ENCODE results near the gene NEMP1.
A peak's percentile ranks its signal among the peaks of the same experiment; 100 is the strongest.
"Not testable (repeated sequence)": the region's sequence is repeated elsewhere in the genome, so short reads cannot be mapped to it uniquely, and the experiment has no call there.

Gene NEMP1

DNA sequence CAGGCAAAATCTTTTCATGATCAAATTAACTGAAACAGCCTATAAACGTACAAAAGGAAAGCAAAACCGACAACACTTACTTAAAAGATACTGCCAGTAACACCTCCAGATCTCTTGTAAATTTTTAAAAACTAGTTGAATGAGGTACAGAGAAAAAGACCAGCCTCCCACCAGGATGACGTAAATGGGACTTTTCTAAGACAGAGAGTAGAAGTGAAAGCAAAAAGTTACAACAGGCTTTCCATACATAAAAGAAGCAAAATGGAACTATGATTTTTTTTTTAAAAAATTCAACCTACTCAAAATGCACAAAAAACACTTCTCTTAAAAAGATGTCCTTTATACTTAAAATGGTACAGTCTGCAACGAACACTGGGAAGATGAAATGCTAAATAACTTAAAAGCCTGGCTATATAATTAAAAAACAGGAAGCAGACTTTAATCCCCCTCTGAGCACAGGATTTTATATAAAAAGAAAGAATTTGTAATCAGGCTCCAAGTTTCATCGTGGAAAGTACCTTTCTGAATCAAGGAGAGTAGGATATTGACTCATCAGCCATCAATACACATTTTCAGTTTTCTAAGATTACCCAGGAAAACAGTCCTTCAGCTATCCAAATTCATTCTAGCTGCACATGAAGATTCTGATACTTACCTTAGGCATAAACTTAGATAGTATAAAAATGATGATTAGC, 14.5 kb downstream of the NEMP1 start:
- H3K36me3 Mint-ChIP-seq (ENCODE audit: low read depth) = peaks cover 37% of the 10 kb centered on the region
- peak overlapping the region; percentile 98 for H3K27ac Mint-ChIP-seq
- H3K27me3 Mint-ChIP-seq (ENCODE audit: low read depth) = no peaks in the 10 kb centered on the region
- peaks cover 27% of the 10 kb centered on the region for H3K4me1 Mint-ChIP-seq (ENCODE audit: low read depth)
- peaks cover 12% of the 10 kb centered on the region for H3K9me3 Mint-ChIP-seq
- peak overlapping the region; percentile 83 for H3K4me3 Mint-ChIP-seq

DNA sequence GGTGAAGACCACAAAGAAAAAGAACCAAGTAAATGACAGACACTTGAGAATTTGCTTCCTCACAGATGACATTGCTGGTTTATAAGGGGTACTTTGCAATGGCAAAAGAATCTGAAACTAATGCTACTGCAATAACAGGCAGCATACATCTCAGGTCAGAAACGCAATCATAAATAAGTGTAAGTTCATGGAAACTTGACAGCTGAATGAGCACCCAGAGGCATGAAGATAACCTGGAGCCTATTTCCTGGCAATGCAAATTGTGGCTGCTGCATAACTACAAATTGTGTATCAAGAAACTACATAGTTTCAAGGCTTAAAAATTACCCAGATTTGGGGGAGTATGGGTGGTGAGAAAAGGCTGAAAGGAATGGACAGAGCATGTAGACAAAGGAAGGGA, 20.1 kb downstream of the NEMP1 start:
- Mint-ChIP-seq H3K4me3 (no peak overlapping the region), H3K9me3 (no peaks in the 10 kb centered on the region), H3K36me3 (ENCODE audit: low read depth) (peaks cover 42% of the 10 kb centered on the region), H3K27me3 (ENCODE audit: low read depth) (no peaks in the 10 kb centered on the region), H3K27ac (no peak overlapping the region), H3K4me1 (ENCODE audit: low read depth) (peaks cover 7% of the 10 kb centered on the region)

DNA sequence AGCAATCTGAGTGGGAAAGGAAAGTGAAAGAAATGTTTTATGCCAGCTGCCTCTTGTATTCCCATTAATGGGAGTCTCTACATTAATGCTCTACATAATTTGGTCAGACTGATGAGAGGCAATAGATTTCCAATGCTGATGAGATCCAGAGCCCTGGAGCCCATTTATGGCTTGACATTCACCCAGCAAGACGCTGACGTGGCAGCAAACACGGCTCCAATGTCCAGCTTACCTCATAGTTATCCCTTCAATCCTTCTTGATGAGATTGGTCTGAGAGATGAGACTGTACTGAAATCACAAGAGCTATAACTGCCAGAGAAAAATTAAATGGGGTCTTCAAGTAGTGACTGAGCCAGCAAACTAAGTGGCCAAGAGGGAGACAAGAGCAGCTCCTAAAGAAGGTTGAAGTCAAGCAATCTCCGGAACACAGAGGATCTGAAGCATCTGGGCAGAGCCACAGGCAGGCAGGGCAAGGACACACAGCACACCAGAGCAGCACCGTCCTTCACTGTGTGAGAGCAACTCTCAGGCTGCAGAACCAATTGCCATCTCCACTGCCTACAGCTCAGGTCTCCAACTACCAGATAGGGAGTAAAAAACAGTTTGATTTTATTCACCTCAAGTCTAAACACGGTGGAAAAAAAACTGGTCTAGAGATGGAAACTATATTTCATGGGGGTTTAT, 21.4 kb downstream of the NEMP1 start:
- Mint-ChIP-seq H3K27ac (no peak overlapping the region), H3K27me3 (ENCODE audit: low read depth) (no peaks in the 10 kb centered on the region), H3K4me3 (no peak overlapping the region), H3K36me3 (ENCODE audit: low read depth) (peaks cover 42% of the 10 kb centered on the region), H3K9me3 (no peaks in the 10 kb centered on the region), H3K4me1 (ENCODE audit: low read depth) (peaks cover 4% of the 10 kb centered on the region)

DNA sequence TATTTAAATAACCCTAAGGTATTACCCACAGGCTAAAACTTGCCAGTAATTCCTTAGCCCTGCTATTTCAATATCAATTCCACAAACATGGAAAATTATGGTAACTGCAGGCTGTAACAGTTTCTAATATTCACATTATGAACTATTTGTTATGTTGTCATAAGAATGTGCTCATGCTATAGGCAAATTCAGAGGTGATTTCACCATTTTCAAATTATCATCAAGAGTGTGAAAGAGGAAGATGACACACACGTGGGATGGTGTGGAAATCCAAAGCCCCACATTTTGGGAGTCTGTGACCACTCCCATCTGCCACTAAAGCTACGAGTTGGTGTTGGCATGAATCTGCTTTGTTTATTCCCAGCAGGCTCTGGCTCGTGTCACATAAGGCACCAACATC, 22.8 kb downstream of the NEMP1 start:
- Mint-ChIP-seq H3K4me1 (ENCODE audit: low read depth) (peaks cover 3% of the 10 kb centered on the region), H3K4me3 (no peak overlapping the region), H3K9me3 (no peaks in the 10 kb centered on the region), H3K27me3 (ENCODE audit: low read depth) (no peaks in the 10 kb centered on the region), H3K36me3 (ENCODE audit: low read depth) (peaks cover 41% of the 10 kb centered on the region), H3K27ac (no peak overlapping the region)

DNA sequence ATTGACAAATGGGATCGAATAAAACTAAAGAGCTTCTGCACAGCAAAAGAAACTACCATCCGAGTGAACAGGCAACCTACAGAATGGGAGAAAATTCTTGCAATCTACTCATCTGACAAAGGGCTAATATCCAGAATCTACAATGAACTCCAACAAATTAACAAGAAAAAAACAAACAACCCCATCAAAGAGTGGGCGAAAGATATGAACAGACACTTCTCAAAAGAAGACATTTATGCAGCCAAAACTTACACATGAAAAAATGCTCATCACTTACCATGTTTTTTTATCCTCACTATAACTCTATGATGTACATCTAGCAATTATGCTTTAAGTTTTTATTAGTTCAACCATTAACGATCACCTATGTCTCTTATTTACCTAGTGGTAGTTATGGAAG, 24.7 kb downstream of the NEMP1 start:
- not testable (repeated sequence) for H3K4me3 Mint-ChIP-seq; H3K9me3 Mint-ChIP-seq; H3K27me3 Mint-ChIP-seq (ENCODE audit: low read depth); H3K4me1 Mint-ChIP-seq (ENCODE audit: low read depth); H3K27ac Mint-ChIP-seq
- peaks cover 23% of the 10 kb centered on the region for H3K36me3 Mint-ChIP-seq (ENCODE audit: low read depth)

DNA sequence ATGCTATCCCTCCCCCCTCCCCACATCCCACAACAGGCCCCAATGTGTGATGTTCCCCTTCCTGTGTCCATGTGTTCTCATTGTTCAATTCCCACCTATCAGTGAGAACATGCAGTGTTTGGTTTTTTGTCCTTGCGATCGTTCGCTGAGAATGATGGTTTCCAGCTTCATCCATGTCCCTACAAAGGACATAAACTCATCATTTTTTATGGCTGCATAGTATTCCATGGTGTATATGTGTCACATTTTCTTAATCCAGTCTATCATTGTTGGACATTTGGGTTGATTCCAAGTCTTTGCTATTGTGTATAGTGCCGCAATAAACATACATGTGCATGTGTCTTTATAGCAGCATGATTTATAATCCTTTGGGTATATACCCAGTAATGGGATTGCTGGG, 25.4 kb downstream of the NEMP1 start:
- H3K4me3 Mint-ChIP-seq; H3K4me1 Mint-ChIP-seq (ENCODE audit: low read depth); H3K27me3 Mint-ChIP-seq (ENCODE audit: low read depth); H3K9me3 Mint-ChIP-seq; H3K27ac Mint-ChIP-seq: not testable (repeated sequence)
- peaks cover 17% of the 10 kb centered on the region for H3K36me3 Mint-ChIP-seq (ENCODE audit: low read depth)

DNA sequence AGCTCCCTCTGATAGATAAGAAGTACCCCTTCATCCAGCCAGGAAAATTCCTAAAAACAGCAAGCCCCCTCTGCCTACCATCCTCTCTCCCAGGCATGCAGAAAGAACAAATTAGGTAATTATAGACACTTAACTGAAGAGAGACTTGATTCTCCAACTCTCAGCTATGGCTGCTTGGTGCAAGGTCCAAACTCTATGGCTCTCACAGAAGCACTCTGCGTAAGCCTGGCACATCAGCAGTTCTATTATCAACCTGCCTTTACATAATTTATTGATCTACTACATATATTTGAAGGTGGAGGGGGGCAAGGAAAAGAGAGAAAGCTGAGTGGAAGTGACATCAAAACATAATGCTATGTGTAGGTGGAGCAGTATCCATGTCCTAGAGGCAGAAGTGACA, 27.6 kb downstream of the NEMP1 start:
- H3K27me3 Mint-ChIP-seq (ENCODE audit: low read depth) = peaks cover 4% of the 10 kb centered on the region
- H3K9me3 Mint-ChIP-seq = no peaks in the 10 kb centered on the region

DNA sequence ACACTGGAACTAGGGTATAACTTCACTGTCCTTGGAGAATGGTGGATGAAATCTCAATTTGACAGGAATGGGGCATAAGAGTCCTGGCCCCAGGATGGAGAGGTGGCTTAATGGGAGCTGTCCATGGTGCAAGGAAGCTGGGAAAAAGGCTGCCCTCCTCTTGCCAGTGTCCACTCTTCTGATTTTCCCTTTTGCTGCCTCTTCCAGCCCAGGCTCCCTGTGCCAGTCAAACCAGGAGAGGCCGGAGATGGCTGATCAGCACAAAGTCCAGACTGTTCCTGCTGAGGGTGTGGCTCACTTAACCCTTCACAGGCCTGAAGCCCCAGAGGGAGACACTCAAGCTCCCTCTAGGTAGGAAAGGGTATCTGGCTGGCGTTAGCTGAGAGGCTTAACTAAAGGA, 28.7 kb downstream of the NEMP1 start, which contains the start of gene MYO1A:
TSS of gene MYO1A (minus strand) at position 240 of the 400 bp plus-strand sequence. CDS start 1,806 bp downstream, outside the sequence.
- no peak within 1 kb of the TSS for H3K27ac Mint-ChIP-seq
- peaks cover 4% of the 10 kb centered on the region for H3K27me3 Mint-ChIP-seq (ENCODE audit: low read depth)

More for the DNA sequence above, 27.6 kb downstream of the NEMP1 start:
- H3K36me3 Mint-ChIP-seq (ENCODE audit: low read depth) = peaks cover 8% of the 10 kb centered on the region
- H3K4me3 Mint-ChIP-seq = no peak overlapping the region
- peaks cover 20% of the 10 kb centered on the region for H3K4me1 Mint-ChIP-seq (ENCODE audit: low read depth)
- no peak overlapping the region for H3K27ac Mint-ChIP-seq

DNA sequence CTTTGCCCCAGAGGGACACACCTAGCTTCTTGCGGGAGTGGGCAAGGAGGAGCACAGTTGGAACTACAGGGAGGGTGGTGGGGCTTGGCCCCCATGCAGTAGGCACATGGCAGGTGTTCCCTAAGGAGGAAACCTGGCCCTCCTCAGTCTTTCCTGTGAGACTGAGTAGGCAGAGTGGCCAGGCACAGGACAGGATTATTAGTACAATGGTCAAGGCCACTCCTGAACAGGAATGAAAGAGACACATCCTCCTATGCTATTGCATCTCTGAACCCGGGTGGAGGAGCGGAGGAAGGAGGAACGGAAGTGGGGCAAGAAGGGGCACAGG, 29.5 kb downstream of the NEMP1 start:
- no peaks in the 10 kb centered on the region for H3K9me3 Mint-ChIP-seq
- H3K27ac Mint-ChIP-seq = no peak overlapping the region
- H3K27me3 Mint-ChIP-seq (ENCODE audit: low read depth) = peaks cover 4% of the 10 kb centered on the region
- peaks cover 3% of the 10 kb centered on the region for H3K36me3 Mint-ChIP-seq (ENCODE audit: low read depth)
- no peak overlapping the region for H3K4me3 Mint-ChIP-seq
- peaks cover 18% of the 10 kb centered on the region for H3K4me1 Mint-ChIP-seq (ENCODE audit: low read depth)

More for the DNA sequence above, 28.7 kb downstream of the NEMP1 start, which contains the start of gene MYO1A:
- Mint-ChIP-seq H3K9me3 (no peaks in the 10 kb centered on the region), H3K4me1 (ENCODE audit: low read depth) (peaks cover 18% of the 10 kb centered on the region), H3K36me3 (ENCODE audit: low read depth) (peaks cover 6% of the 10 kb centered on the region), H3K4me3 (no peak within 1 kb of the TSS)

DNA sequence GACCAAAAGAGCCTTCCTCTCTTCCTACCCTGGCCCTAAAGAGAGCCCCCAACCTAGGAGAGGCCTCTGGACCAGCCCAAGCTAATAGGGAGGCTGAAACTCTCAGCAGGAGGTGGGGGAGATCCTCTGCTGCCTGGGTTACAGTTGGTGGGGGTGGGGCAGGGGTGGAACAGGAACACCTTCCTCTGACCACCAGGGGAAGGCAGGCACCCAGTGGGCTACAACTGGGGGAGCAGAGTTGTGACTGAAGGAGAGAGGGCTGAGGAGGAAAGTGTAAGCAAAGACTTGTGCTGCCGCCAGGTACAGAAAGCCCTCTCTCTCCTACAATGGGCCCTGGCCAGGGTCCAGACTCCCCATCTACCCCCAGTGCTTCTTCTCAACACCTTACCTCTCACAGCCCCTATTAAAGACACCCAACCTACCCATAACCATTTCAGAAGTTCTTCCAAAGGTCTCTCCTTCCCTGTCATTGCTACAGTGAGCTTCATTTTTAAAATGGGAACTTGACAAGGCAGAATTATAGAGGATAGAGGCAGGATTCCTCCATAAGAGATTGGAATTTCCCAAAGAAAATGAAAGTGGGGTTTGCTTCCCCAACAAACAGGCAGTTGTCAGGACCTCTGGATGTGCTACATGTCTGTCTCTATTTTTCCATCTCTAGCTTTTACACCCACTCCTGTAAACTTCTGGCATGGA, 30.0 kb downstream of the NEMP1 start:
- Mint-ChIP-seq H3K9me3 (no peaks in the 10 kb centered on the region), H3K27ac (no peak overlapping the region), H3K4me3 (no peak overlapping the region), H3K36me3 (ENCODE audit: low read depth) (peaks cover 2% of the 10 kb centered on the region), H3K27me3 (ENCODE audit: low read depth) (peaks cover 4% of the 10 kb centered on the region), H3K4me1 (ENCODE audit: low read depth) (peaks cover 18% of the 10 kb centered on the region)

DNA sequence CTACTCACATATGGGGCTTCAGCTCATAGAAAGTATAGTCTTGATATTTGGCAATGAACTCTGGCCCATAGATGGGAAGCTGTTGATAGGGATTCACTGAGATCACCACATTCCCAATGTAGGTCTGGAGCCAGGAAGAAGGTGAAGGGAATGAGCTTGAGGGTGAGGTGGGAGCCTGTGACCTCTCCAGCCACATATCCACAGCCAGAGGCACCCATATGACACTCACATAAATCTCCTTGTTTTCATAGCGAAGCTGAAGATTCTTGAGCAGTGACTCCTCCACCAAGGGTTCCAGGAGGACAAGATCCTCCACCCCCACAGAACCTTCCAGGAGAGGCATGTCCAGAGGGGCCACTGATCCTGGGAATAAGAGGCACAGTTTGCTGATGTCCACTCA, 30.6 kb downstream of the NEMP1 start:
- Mint-ChIP-seq H3K36me3 (ENCODE audit: low read depth) (peaks cover 2% of the 10 kb centered on the region), H3K4me3 (no peak overlapping the region), H3K9me3 (no peaks in the 10 kb centered on the region), H3K4me1 (ENCODE audit: low read depth) (peaks cover 18% of the 10 kb centered on the region), H3K27me3 (ENCODE audit: low read depth) (peaks cover 4% of the 10 kb centered on the region), H3K27ac (peak overlapping the region; percentile 80)

DNA sequence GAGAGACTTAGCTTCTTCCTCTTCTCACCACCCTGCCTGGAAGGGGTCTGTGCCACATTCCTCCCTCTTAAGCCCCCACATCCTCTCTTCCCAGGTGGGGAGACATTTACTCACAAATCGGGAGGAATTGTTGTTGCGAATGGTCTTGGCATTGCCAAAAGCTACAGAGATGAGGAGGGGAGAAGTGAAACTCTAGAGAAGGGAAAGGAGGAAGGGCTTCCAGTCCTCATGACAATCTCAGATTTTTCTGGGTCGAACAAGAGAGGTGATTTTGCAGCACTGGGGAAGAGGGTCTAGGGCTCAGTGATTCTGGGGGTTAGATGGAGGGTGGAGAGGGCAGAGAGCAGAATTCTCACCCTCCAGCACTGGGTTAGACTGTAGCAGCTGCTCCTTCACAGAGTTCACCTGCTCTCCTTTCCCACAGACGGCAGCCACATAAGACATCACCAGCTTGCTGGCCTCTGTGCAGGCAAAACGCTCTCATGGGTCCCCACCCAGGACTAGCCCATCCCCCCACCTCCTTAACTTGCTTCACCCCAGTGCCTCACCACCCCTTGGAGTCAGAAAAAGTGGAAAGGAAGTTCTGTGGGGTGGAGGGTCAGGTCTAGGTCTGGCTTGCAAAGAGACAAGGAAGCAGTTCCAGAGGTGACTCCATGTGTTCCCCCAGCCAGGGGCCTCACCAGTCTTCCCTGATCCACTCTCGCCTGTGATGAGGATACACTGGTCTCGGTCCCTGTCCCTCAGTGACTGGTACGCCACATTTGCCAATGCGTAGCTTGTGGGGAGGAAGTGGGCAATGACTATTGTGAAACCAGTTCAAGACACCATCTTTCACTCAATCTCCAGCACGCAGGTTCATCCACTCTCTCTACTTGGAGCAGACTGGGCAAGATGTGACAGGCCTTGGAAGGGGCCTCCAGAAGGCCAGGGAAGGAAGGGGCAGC, 31.4 kb downstream of the NEMP1 start:
- H3K4me1 Mint-ChIP-seq (ENCODE audit: low read depth) = peaks cover 18% of the 10 kb centered on the region

DNA sequence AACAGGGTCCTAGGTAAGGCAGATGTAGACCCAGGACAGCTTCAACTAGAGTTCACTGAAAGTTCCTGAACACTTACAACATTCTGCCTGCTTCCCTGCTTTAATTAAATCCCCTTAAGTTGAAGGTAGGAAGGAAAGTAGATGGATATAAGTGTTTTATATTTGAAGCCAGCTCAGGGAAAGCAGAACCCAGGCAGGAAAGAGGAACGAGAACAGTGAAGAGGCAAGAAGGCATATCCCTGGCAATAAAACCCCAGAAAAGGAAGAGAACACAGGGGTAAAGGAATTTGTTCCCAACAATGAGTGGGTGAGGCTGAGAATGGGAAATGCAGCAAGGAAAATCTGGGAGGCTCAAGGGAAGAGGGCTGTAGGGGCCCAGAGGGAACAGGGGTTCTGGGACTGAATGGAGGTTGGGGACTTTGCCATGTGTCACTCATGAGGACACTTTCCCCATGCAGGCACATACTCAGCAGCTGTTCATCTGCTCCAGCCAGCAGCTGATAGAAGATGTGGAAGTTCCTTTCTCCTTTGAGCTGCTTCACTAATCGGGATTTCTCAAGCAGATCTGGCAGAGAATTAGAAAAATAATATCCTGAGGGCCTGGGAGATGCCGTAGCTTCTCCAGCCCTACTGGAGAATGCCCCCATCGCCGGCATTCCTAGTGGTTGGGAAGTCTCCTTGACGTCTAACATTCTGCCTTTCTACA, 32.4 kb downstream of the NEMP1 start:
- no peak overlapping the region for H3K4me3 Mint-ChIP-seq
- H3K27me3 Mint-ChIP-seq (ENCODE audit: low read depth) = peaks cover 4% of the 10 kb centered on the region
- H3K9me3 Mint-ChIP-seq = no peaks in the 10 kb centered on the region
- H3K36me3 Mint-ChIP-seq (ENCODE audit: low read depth) = peaks cover 2% of the 10 kb centered on the region
- no peak overlapping the region for H3K27ac Mint-ChIP-seq
- peaks cover 18% of the 10 kb centered on the region for H3K4me1 Mint-ChIP-seq (ENCODE audit: low read depth)

More for the DNA sequence above, 31.4 kb downstream of the NEMP1 start:
- H3K9me3 Mint-ChIP-seq = no peaks in the 10 kb centered on the region
- H3K36me3 Mint-ChIP-seq (ENCODE audit: low read depth) = peaks cover 2% of the 10 kb centered on the region
- peaks cover 4% of the 10 kb centered on the region for H3K27me3 Mint-ChIP-seq (ENCODE audit: low read depth)
- peak overlapping the region; percentile 52 for H3K4me3 Mint-ChIP-seq
- peak overlapping the region; percentile 80 for H3K27ac Mint-ChIP-seq
